Measurements from ENCODE around the gene TRPM1. TPM values are rescaled to one million over a fixed set of nuclear protein-coding genes. Genes with fewer than 3 reads are reported as not detected.
A peak's percentile ranks its signal among the peaks of the same experiment; 100 is the strongest.

TRPM1 gene
- total and polyA plus RNA-seq, 9 of the 15 experiments (the other 6 are each of a cell fraction or from before 2014, with no cell fraction given) = 0.01 to 0.06 (median 0.03) TPM; not detected in 5

DNA sequence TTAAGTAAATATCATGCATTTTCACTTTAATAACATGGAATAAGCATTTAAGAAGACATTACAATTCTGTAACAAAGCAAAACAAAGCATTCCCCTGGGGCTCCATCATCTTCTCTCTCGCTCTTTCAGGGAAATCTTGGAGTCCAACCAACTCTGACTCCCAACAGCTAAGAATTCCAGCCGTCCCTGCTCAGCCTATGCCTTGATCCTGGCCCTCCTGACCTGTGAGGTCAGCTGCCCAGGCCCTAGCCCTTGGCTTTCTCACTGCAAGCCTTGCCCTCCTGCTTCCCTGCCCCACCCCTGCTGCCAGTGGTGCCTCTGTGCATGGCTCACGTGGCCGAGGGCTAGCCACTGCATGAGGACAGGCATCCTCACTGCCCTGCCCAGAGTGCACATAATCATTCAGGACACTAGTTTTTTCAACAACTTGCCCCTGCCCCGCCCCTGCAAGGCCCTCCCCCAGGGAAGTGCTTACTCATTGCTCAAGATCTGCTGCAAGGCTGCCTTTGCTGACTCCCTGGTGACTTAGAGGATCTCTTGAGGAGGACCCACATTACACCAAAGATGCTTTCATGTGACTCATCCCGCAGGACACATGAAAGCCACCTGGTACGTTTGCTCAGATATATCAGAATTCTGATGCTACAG is 147.7 kb downstream of the TRPM1 start (continued):
- TF ChIP-seq NR3C1 (CRISPR knock-in tag; IDR thresholded peaks at IDR 0.05) (no peak), ZNF668 (CRISPR knock-in tag; IDR thresholded peaks at IDR 0.05) (no peak), ZNF384 (IDR thresholded peaks at IDR 0.05; ENCODE audit: low read depth, low read length) (peak; percentile 78; the same call in 1 of the 2 replicates)

DNA sequence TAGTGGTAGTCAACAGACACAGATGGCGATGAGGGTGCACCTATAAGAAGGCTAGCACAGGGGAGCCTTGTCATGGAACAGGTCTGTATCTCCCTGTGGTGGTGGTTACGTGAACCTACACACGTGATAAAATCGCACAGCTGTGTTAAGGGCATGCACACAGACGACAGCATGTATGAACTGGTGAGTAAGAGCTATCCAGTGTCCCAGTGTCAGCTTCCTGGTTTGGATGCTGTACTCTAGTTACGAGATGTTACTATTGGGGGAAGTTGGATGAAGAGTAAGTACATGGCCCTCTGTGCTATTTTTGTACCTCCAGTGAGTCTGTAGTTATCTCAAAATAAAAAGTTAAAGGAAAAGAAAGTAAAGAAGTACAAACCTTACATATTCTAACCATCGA is 148.3 kb downstream of the TRPM1 start:
- BruUV-seq (replicated peaks) = no TSS peak
- ATAC-seq (no peak), FAIRE-seq (no peak), DNase-seq (ENCODE audit: extremely low read depth in 1 of 4, low spot score in 3 of 4) (no peak)
- 89% methylated on average over 7 of the region's 7 CpGs for WGBS (ENCODE audit: insufficient coverage, low coverage, missing lambda C conversion rate)
- Histone ChIP-seq H2AFZ (ENCODE audit: low read depth, low read length) (no peak overlapping the region), H3K9ac (ENCODE audit: insufficient read depth in 1 of 2, low read depth in 2 of 2, low read length in 2 of 2) (no peak overlapping the region), H4K20me1 (replicated peaks; ENCODE audit: control insufficient read depth, insufficient read depth, low read length) (no peaks in the 10 kb centered on the region), H3K36me3 (ENCODE audit: control insufficient read depth, insufficient read depth, low read length) (peaks cover 38% of the 10 kb centered on the region), H3K27me3 (ENCODE audit: control insufficient read depth in 2 of 2, insufficient read depth in 2 of 2, low read length in 2 of 2) (no peaks in the 10 kb centered on the region), H3K79me2 (ENCODE audit: control insufficient read depth, insufficient read depth, low read length) (no peaks in the 10 kb centered on the region), H3K4me1 (replicated peaks in 1 of 2; ENCODE audit: control insufficient read depth in 2 of 2, insufficient read depth in 2 of 2, low read length in 2 of 2) (peaks cover 4 to 9% of the 10 kb centered on the region in 2 experiments; a peak in 4 of 5 replicates), H3K4me2 (ENCODE audit: insufficient read depth, low read length) (no peak overlapping the region), H3K27ac (ENCODE audit: extremely low read depth, low read depth, low read length) (no peak overlapping the region), H3K9me1 (ENCODE audit: control insufficient read depth, insufficient read depth, low read length) (no peaks in the 10 kb centered on the region), H3K4me3 (no peak overlapping the region), H3K9me3 (replicated peaks; ENCODE audit: control insufficient read depth, insufficient read depth, low read depth, low read length) (no peaks in the 10 kb centered on the region)
- ChIA-PET POLR2A (no interaction called here), CTCF (ENCODE audit: low intra/inter-chr PET ratio) (no interaction called here)
- in situ Hi-C loops (cut with MboI) = no loop called here
- intact Hi-C loops (cut with micrococcal nuclease) = no loop called here
- TF ChIP-seq SUPT5H (IDR thresholded peaks at IDR 0.05) = no peak
- no peak for TF ChIP-seq CHD1 (IDR thresholded peaks at IDR 0.05; ENCODE audit: low read length)
- TF ChIP-seq ZNF316 (IDR thresholded peaks at IDR 0.05) = no peak
- TF ChIP-seq FOXA1 (IDR thresholded peaks at IDR 0.05; ENCODE audit: borderline replicate concordance) = no peak
- TF ChIP-seq BDP1 (IDR thresholded peaks at IDR 0.05; ENCODE audit: insufficient read depth, insufficient read length) = no peak
- no peak for TF ChIP-seq ZNF408 (CRISPR knock-in tag; IDR thresholded peaks at IDR 0.05; ENCODE audit: low read depth)
- no peak for TF ChIP-seq SMAD1 (IDR thresholded peaks at IDR 0.05; ENCODE audit: low read depth, low read length, partially characterized antibody)
- no peak for TF ChIP-seq NR2F6 (CRISPR knock-in tag; IDR thresholded peaks at IDR 0.05)
- no peak for TF ChIP-seq ZNF311 (CRISPR knock-in tag; IDR thresholded peaks at IDR 0.05)
- no peak for TF ChIP-seq ARID4B (CRISPR knock-in tag; IDR thresholded peaks at IDR 0.05)
- TF ChIP-seq, protein P1, sequence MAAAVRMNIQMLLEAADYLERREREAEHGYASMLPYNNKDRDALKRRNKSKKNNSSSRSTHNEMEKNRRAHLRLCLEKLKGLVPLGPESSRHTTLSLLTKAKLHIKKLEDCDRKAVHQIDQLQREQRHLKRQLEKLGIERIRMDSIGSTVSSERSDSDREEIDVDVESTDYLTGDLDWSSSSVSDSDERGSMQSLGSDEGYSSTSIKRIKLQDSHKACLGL (CRISPR knock-in tag; IDR thresholded peaks at IDR 0.05; ENCODE audit: borderline replicate concordance, poor library complexity, severe bottlenecking) = no peak
- TF ChIP-seq YBX1 (IDR thresholded peaks at IDR 0.05) = no peak
- TF ChIP-seq STAG1 (CRISPR knock-in tag; IDR thresholded peaks at IDR 0.05; ENCODE audit: borderline replicate concordance) = no peak
- no peak for TF ChIP-seq CBX1 (IDR thresholded peaks at IDR 0.05; ENCODE audit: low read depth)
- no peak for TF ChIP-seq SMARCC2 (IDR thresholded peaks at IDR 0.05; ENCODE audit: low read depth)
